COLO668 (cell line): ENCODE data around the gene TRIM9.
"Not testable (repeated sequence)": the region's sequence is repeated elsewhere in the genome, so short reads cannot be mapped to it uniquely, and the experiment has no call there.

Experiments
- DNase-seq: peaks from one replicate; lab custom pipeline; 2025; ENCODE audit not compliant: unreplicated experiment; lab: John Stamatoyannopoulos, UW

TRIM9 gene

GRCh38 chr14:51006324-51006723, 88.6 kb downstream of the TRIM9 start:
- no peak for DNase-seq

- DNase-seq = no peak
These were observed 89.9 kb downstream of the TRIM9 start for GRCh38 chr14:51004801-51005526.

GRCh38 chr14:51004352-51004800, 90.5 kb downstream of the TRIM9 start:
- DNase-seq = no peak

- DNase-seq = no peak
These were observed 92.4 kb downstream of the TRIM9 start for GRCh38 chr14:51002406-51002999.

GRCh38 chr14:51000566-51000965, 94.3 kb downstream of the TRIM9 start:
- DNase-seq = no peak

GRCh38 chr14:50999726-51000125, 95.2 kb downstream of the TRIM9 start:
- DNase-seq = peak; percentile 16

GRCh38 chr14:50998612-50999011, 96.3 kb downstream of the TRIM9 start:
- no peak for DNase-seq

GRCh38 chr14:50997712-50998111, 97.2 kb downstream of the TRIM9 start:
- DNase-seq = no peak

- not testable (repeated sequence) for DNase-seq
These were observed 100.7 kb downstream of the TRIM9 start for GRCh38 chr14:50994158-50994557.

- no peak for DNase-seq
These were observed 109.0 kb downstream of the TRIM9 start for GRCh38 chr14:50985859-50986331.

GRCh38 chr14:50985124-50985858, 109.6 kb downstream of the TRIM9 start:
- DNase-seq = no peak

GRCh38 chr14:50984036-50984710, 110.7 kb downstream of the TRIM9 start:
- no peak for DNase-seq

- no peak for DNase-seq
These were observed 114.7 kb downstream of the TRIM9 start for GRCh38 chr14:50979941-50980850.

GRCh38 chr14:50978888-50979287, 116.0 kb downstream of the TRIM9 start:
- DNase-seq = no peak

GRCh38 chr14:50978529-50978871, 116.4 kb downstream of the TRIM9 start:
- DNase-seq = no peak

- no peak for DNase-seq
These were observed 116.9 kb downstream of the TRIM9 start for GRCh38 chr14:50977863-50978528.

GRCh38 chr14:50974118-50974517, 120.8 kb downstream of the TRIM9 start:
- DNase-seq = no peak

GRCh38 chr14:50972734-50973133, 122.2 kb downstream of the TRIM9 start:
- DNase-seq = no peak

- DNase-seq = no peak
These were observed 123.8 kb downstream of the TRIM9 start for GRCh38 chr14:50970886-50971781.
